WERI-Rb-1 (cell line): ENCODE measurements around the gene RDH16.
"Not testable (repeated sequence)": the region's sequence is repeated elsewhere in the genome, so short reads cannot be mapped to it uniquely, and the experiment has no call there.

Source experiments
- DNase-seq: peaks from one replicate; pipeline ENCODE4 v3.0.0-alpha.2; 2020
- H3K27ac ChIP-seq: fragments of 250-450 bp; sonication (Bioruptor Pico); 2 replicates; pipeline ENCODE4 v1.5.1; 2020; ENCODE audit warnings: mild to moderate bottlenecking, moderate library complexity
- H3K27me3 ChIP-seq: fragments of 250-450 bp; sonication (Bioruptor Pico); 2 replicates; pipeline ENCODE4 v1.5.1; 2021; ENCODE audit warnings: mild to moderate bottlenecking, low read depth, moderate library complexity; ENCODE audit not compliant: insufficient read depth, severe bottlenecking
- H3K36me3 ChIP-seq: fragments of 250-450 bp; sonication (Bioruptor Pico); 2 replicates; pipeline ENCODE4 v1.5.1; 2020; ENCODE audit warnings: mild to moderate bottlenecking, moderate library complexity
- H3K4me3 ChIP-seq: 2 replicates; pipeline ENCODE4 v1.5.1; 2011; ENCODE audit warnings: low read depth, mild to moderate bottlenecking, control low read depth, low read length
- H3K9me3 ChIP-seq: fragments of 250-450 bp; sonication (Bioruptor Pico); 2 replicates; pipeline ENCODE4 v1.5.1; 2021; ENCODE audit warnings: mild to moderate bottlenecking, moderate library complexity; ENCODE audit not compliant: severe bottlenecking
- CTCF ChIP-seq: IDR thresholded peaks from 2 replicates; pipeline ENCODE4 v1.5.1; 2011; ENCODE audit warnings: low read depth, mild to moderate bottlenecking, control low read depth, inconsistent platforms, low read length

The RDH16 gene

DNA sequence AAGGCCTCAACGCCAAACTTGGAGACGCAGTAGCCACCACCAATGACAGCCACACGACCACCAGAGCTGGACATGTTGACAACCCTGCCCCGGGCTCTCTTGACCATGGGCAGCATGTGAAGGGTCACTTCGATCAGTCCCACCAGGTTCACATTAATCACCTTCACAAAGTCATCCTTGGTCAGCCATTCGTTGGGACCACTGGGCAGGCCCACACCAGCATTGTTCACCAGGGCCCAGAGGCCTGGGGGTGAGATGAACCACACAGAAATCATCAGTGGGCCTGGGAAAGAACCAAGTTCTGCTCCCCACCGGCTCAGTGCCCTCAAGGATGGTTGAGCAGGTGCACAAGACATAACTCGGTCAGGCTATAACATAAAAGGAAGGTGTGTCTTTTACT, 27.2 kb downstream of the RDH16 start:
- Histone ChIP-seq H3K27ac (no peak overlapping the region), H3K36me3 (no peaks in the 10 kb centered on the region), H3K4me3 (no peak overlapping the region), H3K9me3 (no peaks in the 10 kb centered on the region), H3K27me3 (no peaks in the 10 kb centered on the region)
- no peak for DNase-seq
- TF ChIP-seq CTCF, result no peak

- Histone ChIP-seq H3K27me3 (no peaks in the 10 kb centered on the region), H3K36me3 (no peaks in the 10 kb centered on the region), H3K4me3 (no peak overlapping the region), H3K27ac (no peak overlapping the region), H3K9me3 (no peaks in the 10 kb centered on the region)
- no peak for DNase-seq
- TF ChIP-seq CTCF, result no peak
Observed at GRCh38 chr12:56929780-56930179, 27.6 kb downstream of the RDH16 start.

- no peak for DNase-seq
- Histone ChIP-seq H3K9me3 (no peaks in the 10 kb centered on the region), H3K4me3 (no peak overlapping the region), H3K27me3 (no peaks in the 10 kb centered on the region), H3K36me3 (no peaks in the 10 kb centered on the region), H3K27ac (no peak overlapping the region)
- no peak for TF ChIP-seq CTCF
Observed at GRCh38 chr12:56928262-56928661, 29.1 kb downstream of the RDH16 start.

DNA sequence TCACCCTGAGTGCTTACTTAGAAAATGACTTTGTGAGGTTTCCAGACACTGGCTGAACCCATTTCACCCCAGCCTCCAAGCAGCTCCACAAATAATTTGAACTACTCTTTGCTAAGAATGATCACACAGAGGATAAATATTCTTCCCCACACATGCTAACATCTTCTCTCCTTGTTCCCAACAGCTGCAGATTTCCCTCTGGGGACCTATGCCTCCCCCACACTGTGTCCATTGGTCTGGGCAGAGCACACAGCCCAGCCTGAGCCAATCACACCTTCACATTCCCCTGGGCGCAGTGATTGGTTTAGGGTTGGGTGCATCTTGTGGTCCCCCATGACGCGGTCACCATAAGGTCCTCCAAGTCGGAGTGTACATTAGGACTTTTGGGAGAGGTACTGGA, 30.1 kb downstream of the RDH16 start:
- H3K27me3 ChIP-seq, result no peaks in the 10 kb centered on the region
- no peaks in the 10 kb centered on the region for H3K36me3 ChIP-seq
- DNase-seq, result no peak
- H3K9me3 ChIP-seq, result no peaks in the 10 kb centered on the region
- H3K4me3 ChIP-seq, result no peak overlapping the region
- no peak for TF ChIP-seq CTCF
- no peak overlapping the region for H3K27ac ChIP-seq

GRCh38 chr12:56922031-56922430, 35.4 kb downstream of the RDH16 start:
- Histone ChIP-seq H3K27me3 (no peaks in the 10 kb centered on the region), H3K9me3 (no peaks in the 10 kb centered on the region), H3K27ac (no peak overlapping the region), H3K36me3 (no peaks in the 10 kb centered on the region), H3K4me3 (no peak overlapping the region)
- TF ChIP-seq CTCF, result no peak
- no peak for DNase-seq

DNA sequence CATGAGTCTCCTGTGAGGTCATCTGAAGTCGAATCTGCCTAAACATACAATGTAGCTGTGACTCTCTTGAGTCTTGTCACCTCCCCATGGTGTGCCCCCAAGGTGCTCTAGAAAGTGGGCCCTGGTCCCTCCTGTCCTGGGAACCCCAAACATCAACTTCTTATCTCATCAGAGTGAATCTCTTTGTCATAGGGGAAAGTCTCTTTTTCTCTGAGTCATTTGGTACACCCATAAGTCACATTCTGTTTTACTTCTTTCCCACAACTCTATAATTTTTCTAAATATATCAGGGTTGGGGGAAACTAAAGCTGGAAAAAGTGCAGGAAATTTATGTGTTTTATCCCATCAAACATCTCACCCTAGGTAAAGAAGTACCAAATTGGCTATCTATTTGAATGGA, 36.1 kb downstream of the RDH16 start:
- Histone ChIP-seq H3K27ac (no peak overlapping the region), H3K36me3 (no peaks in the 10 kb centered on the region), H3K4me3 (no peak overlapping the region), H3K9me3 (no peaks in the 10 kb centered on the region), H3K27me3 (no peaks in the 10 kb centered on the region)
- TF ChIP-seq CTCF, result no peak
- DNase-seq, result no peak

- H3K9me3 ChIP-seq, H3K36me3 ChIP-seq, H3K27ac ChIP-seq, H3K4me3 ChIP-seq, H3K27me3 ChIP-seq, DNase-seq: not testable (repeated sequence)
Observed at GRCh38 chr12:56918139-56918538, 39.3 kb downstream of the RDH16 start.
